MM.1S (cell line): Measurements from ENCODE around the gene PLEKHA7.

Source experiments
- DNase-seq: peaks from one replicate; pipeline ENCODE4 v3.0.0-alpha.2; 2015
- H2AFZ ChIP-seq: fragments of 300-600 bp; sonication (generic); 2 replicates; pipeline ENCODE4 v1.6.0; 2016; ENCODE audit warnings: antibody characterized with exemption, low read length
- H3F3A ChIP-seq: fragments of 300-600 bp; sonication (generic); 2 replicates; pipeline ENCODE4 v1.6.1; 2016; ENCODE audit warnings: mild to moderate bottlenecking, antibody characterized with exemption, low read length, moderate library complexity, mixed read lengths; ENCODE audit not compliant: insufficient read depth
- H3K27ac ChIP-seq: fragments of 300-600 bp; sonication (generic); 2 replicates; pipeline ENCODE4 v1.5.1; 2016; ENCODE audit warnings: mild to moderate bottlenecking, low read length
- H3K27me3 ChIP-seq: fragments of 300-600 bp; sonication (generic); replicated peaks from 2 replicates; pipeline ENCODE4 v1.6.0; 2016; ENCODE audit warnings: low read length; ENCODE audit not compliant: insufficient read depth
- H3K36me3 ChIP-seq: fragments of 300-600 bp; sonication (generic); replicated peaks from 2 replicates; pipeline ENCODE4 v1.6.1; 2016; ENCODE audit warnings: mild to moderate bottlenecking, low read length, mixed read lengths; ENCODE audit not compliant: insufficient read depth
- H3K4me1 ChIP-seq: fragments of 300-600 bp; sonication (generic); 2 replicates; pipeline ENCODE4 v1.6.1; 2016; ENCODE audit warnings: low read length, mixed read lengths
- H3K4me2 ChIP-seq: fragments of 300-600 bp; sonication (generic); 2 replicates; pipeline ENCODE4 v1.6.0; 2016; ENCODE audit warnings: low read depth, low read length
- H3K4me3 ChIP-seq: fragments of 300-600 bp; sonication (generic); 2 replicates; pipeline ENCODE4 v1.5.1; 2016; ENCODE audit warnings: low read length, mixed read lengths
- H3K79me2 ChIP-seq: fragments of 300-600 bp; sonication (generic); 2 replicates; pipeline ENCODE4 v1.6.1; 2016; ENCODE audit warnings: mixed run types, low read length, mixed read lengths
- H3K9ac ChIP-seq: fragments of 300-600 bp; sonication (generic); 2 replicates; pipeline ENCODE4 v1.6.1; 2016; ENCODE audit warnings: low read length, mixed read lengths
- H3K9me2 ChIP-seq: fragments of 300-600 bp; sonication (generic); replicated peaks from 2 replicates; pipeline ENCODE4 v1.6.1; 2016; ENCODE audit warnings: mild to moderate bottlenecking, low read length, mixed read lengths; ENCODE audit not compliant: insufficient read depth
- H3K9me3 ChIP-seq: fragments of 300-600 bp; sonication (generic); replicated peaks from 2 replicates; pipeline ENCODE4 v1.6.1; 2016; ENCODE audit warnings: mild to moderate bottlenecking, low read length, mixed read lengths; ENCODE audit not compliant: insufficient read depth
- H4K20me1 ChIP-seq: fragments of 300-600 bp; sonication (generic); 2 replicates; pipeline ENCODE4 v1.6.1; 2016; ENCODE audit warnings: mild to moderate bottlenecking, low read length, moderate library complexity, mixed read lengths; ENCODE audit not compliant: insufficient read depth
- EZH2 ChIP-seq: fragments of 300-600 bp; sonication (generic); optimal IDR thresholded peaks from 2 replicates; pipeline ENCODE3; 2017; ENCODE audit warnings: low read depth, mild to moderate bottlenecking, antibody characterized with exemption, low read length, mixed read lengths
- EZH2phosphoT487 ChIP-seq: fragments of 300-600 bp; sonication (generic); IDR thresholded peaks from 2 replicates; pipeline ENCODE4 v1.6.1; 2018; ENCODE audit warnings: antibody characterized with exemption, low read length
- TF ChIP-seq, protein P1 (sequence below): fragments of 300-600 bp; sonication (generic); IDR thresholded peaks from 2 replicates; pipeline ENCODE4 v1.5.1; 2016; ENCODE audit warnings: antibody characterized with exemption, low read length, mixed read lengths

PLEKHA7 gene

DNA sequence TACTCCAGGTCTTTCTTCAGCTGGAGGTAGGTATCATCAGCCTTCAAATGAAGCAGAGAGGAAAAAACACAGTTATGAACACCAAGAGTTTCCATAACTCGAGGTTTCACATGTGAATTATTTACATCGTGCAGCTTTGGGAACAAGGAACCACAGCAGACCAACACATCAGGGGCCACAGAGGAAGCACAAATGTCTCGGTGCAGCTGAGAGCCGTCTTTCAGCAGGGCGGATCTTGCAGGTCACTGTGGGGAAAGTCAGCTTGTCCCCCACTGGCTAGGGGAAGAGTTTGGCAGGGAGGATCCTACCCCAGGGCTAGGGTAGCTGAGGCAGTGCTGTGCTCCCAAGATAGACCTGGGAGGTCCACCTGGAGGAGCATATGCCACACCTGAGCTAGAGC lies 201.1 kb downstream of the PLEKHA7 start:
- Histone ChIP-seq H3K79me2 (no peaks in the 10 kb centered on the region), H3K27me3 (no peaks in the 10 kb centered on the region), H3K4me3 (no peak overlapping the region), H3K9ac (no peak overlapping the region), H3K4me2 (no peak overlapping the region), H3F3A (no peaks in the 10 kb centered on the region), H3K27ac (no peak overlapping the region), H3K36me3 (no peaks in the 10 kb centered on the region; the same call in 1 of the 2 replicates), H3K9me3 (no peaks in the 10 kb centered on the region), H4K20me1 (no peaks in the 10 kb centered on the region), H2AFZ (no peak overlapping the region), H3K4me1 (no peaks in the 10 kb centered on the region), H3K9me2 (no peaks in the 10 kb centered on the region)
- no peak for TF ChIP-seq EZH2phosphoT487
- TF ChIP-seq, protein P1, sequence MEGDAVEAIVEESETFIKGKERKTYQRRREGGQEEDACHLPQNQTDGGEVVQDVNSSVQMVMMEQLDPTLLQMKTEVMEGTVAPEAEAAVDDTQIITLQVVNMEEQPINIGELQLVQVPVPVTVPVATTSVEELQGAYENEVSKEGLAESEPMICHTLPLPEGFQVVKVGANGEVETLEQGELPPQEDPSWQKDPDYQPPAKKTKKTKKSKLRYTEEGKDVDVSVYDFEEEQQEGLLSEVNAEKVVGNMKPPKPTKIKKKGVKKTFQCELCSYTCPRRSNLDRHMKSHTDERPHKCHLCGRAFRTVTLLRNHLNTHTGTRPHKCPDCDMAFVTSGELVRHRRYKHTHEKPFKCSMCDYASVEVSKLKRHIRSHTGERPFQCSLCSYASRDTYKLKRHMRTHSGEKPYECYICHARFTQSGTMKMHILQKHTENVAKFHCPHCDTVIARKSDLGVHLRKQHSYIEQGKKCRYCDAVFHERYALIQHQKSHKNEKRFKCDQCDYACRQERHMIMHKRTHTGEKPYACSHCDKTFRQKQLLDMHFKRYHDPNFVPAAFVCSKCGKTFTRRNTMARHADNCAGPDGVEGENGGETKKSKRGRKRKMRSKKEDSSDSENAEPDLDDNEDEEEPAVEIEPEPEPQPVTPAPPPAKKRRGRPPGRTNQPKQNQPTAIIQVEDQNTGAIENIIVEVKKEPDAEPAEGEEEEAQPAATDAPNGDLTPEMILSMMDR = no peak
- no peak for TF ChIP-seq EZH2
- DNase-seq = no peak

DNA sequence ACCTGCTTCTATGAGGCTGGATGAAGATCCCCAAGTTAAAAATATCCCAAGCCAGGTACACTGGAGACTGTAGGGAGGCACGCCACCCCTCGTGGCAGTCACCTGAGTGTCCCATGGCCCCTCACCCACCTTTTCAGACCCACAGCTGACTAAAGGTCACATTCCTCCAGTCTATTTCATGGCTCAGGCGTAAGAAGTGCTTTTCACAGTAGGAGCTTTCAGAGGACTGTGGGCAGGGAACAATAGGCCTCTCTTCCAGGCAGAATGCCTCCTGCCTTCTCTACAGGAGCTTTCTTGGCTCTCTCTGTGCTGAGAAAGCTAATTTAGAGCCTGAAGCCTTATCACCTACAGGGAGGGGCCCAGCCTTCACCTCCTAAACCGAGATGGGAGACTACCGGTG lies 201.9 kb downstream of the PLEKHA7 start:
- DNase-seq = no peak
- no peaks in the 10 kb centered on the region; the same call in 1 of the 2 replicates for H3K36me3 ChIP-seq
- H3K79me2 ChIP-seq = no peaks in the 10 kb centered on the region
- H3K4me3 ChIP-seq = no peak overlapping the region
- no peaks in the 10 kb centered on the region for H3F3A ChIP-seq
- no peak overlapping the region for H3K4me2 ChIP-seq
- no peaks in the 10 kb centered on the region for H3K4me1 ChIP-seq
- H3K27ac ChIP-seq = no peak overlapping the region
- no peaks in the 10 kb centered on the region for H4K20me1 ChIP-seq
- H3K9me3 ChIP-seq = no peaks in the 10 kb centered on the region
- TF ChIP-seq EZH2phosphoT487 (no peak), EZH2 (no peak)
- TF ChIP-seq, protein P1 = no peak
- no peak overlapping the region for H2AFZ ChIP-seq
- H3K9ac ChIP-seq = no peak overlapping the region
- no peaks in the 10 kb centered on the region for H3K9me2 ChIP-seq
- no peaks in the 10 kb centered on the region for H3K27me3 ChIP-seq

DNA sequence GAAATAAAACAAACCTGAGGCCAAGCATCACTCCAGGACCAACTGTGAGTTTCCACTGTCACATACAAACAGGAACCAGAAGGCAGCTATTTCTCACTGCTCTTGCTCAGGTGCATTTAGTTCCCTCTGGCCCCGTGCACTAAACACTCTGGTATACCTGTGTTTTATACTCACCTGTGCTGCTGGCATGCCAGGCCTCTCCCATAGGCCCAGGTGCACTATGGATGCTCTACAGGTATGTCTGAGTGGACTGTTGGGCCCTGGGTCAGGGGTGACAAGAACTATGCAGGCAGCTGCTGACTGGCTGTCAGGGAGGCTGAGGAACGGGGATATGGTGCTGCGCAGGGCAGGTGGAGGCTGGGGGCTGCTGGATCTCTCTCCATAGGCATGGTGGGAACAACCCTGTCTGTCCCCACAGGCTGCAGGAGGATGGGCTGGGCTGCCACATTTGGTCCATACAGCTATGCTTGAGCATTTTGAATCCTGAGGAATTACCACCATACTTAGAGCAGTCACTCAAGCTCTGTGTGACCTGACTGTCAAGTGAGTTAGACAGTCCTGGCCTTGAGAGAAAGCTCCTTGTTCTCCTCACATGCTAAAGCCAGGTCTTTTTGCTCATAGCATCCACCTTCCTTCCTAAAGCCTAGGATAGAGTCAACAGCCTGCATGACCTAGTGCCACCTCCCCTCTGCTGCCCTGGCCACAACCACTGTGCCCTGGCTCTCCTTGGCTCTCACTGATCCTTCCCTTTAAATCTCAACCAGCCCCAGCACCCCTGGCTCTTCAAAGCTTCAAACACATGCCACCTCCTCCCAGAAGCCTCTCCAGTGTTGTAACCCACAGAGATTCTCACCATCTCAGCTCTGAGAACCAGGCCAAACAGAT lies 202.8 kb downstream of the PLEKHA7 start:
- Histone ChIP-seq H4K20me1 (no peaks in the 10 kb centered on the region), H3K27me3 (no peaks in the 10 kb centered on the region), H3K4me3 (no peak overlapping the region), H3F3A (no peaks in the 10 kb centered on the region), H3K9me2 (no peaks in the 10 kb centered on the region), H3K4me2 (no peak overlapping the region), H3K36me3 (no peaks in the 10 kb centered on the region), H3K27ac (no peak overlapping the region), H3K79me2 (no peaks in the 10 kb centered on the region), H3K4me1 (no peaks in the 10 kb centered on the region), H3K9me3 (no peaks in the 10 kb centered on the region), H2AFZ (no peak overlapping the region), H3K9ac (no peak overlapping the region)
- TF ChIP-seq EZH2phosphoT487 (no peak), EZH2 (no peak)
- TF ChIP-seq, protein P1 = no peak
- no peak for DNase-seq
